ENCODE data around the gene TCF19.

TCF19 gene

DNA sequence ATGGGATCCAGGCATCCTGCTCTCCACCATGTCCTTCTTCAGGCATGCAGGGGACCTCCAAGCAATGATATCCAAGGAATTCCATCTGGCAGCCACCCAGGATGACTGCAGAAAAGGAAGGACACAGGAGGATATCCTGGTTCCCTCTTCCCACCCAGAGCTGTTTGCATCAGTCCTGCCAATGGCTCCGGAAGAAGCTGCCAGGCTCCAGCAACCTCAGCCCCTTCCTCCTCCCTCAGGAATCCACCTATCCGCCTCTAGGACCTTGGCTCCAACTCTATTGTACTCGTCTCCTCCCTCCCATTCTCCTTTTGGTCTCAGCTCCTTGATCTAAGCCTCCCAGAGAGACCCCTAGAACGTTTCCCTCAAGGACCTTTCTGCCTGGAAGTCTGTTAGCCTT is 18.8 kb upstream of the TCF19 start:
- H3K27me3 ChIP-seq (ENCODE audit: low read depth, low read length): no peaks in the 10 kb centered on the region
- TF ChIP-seq, protein P1, sequence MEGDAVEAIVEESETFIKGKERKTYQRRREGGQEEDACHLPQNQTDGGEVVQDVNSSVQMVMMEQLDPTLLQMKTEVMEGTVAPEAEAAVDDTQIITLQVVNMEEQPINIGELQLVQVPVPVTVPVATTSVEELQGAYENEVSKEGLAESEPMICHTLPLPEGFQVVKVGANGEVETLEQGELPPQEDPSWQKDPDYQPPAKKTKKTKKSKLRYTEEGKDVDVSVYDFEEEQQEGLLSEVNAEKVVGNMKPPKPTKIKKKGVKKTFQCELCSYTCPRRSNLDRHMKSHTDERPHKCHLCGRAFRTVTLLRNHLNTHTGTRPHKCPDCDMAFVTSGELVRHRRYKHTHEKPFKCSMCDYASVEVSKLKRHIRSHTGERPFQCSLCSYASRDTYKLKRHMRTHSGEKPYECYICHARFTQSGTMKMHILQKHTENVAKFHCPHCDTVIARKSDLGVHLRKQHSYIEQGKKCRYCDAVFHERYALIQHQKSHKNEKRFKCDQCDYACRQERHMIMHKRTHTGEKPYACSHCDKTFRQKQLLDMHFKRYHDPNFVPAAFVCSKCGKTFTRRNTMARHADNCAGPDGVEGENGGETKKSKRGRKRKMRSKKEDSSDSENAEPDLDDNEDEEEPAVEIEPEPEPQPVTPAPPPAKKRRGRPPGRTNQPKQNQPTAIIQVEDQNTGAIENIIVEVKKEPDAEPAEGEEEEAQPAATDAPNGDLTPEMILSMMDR (IDR thresholded peaks at IDR 0.05; ENCODE audit: low read depth, low read length): no peak
- TF ChIP-seq EZH2phosphoT487 (IDR thresholded peaks at IDR 0.05; ENCODE audit: low read depth): no peak
- no peaks in the 10 kb centered on the region for H3K79me2 ChIP-seq (ENCODE audit: low read length)
- H4K20me1 ChIP-seq (ENCODE audit: insufficient read depth, low read length): no peaks in the 10 kb centered on the region
- no peak overlapping the region for H3K4me3 ChIP-seq (ENCODE audit: low read length)
- H2AFZ ChIP-seq (ENCODE audit: low read depth, low read length): no peak overlapping the region
- H3K4me1 ChIP-seq (ENCODE audit: low read length): peaks cover 6% of the 10 kb centered on the region
- no peak overlapping the region for H3K4me2 ChIP-seq (ENCODE audit: low read length)
- H3K36me3 ChIP-seq (replicated peaks; ENCODE audit: low read depth, low read length): no peaks in the 10 kb centered on the region
- no peak overlapping the region for H3K9ac ChIP-seq (ENCODE audit: low read length)
- H3K27ac ChIP-seq (ENCODE audit: low read length): no peak overlapping the region
- no peaks in the 10 kb centered on the region for H3K9me3 ChIP-seq (ENCODE audit: insufficient read depth, low read length)

DNA sequence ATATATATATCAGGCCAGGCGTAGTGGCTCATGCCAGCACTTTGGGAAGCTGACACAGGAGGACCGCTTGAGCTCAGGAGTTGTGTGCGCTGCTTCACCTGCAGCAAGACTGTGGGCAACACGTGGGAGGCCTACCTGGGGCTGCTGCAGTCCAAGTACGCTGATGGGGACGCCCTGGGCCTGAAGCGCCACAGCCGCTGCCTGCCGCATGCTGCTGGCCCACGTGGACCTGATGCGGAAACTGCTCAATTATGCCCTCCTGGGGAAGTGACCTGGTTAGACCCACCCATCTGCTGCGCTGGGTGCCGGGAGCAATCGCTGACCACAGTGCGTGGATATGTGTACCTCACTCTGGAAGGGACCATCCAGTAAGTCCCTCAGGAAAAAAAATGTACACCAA is 17.7 kb upstream of the TCF19 start:
- TF ChIP-seq, protein P1 (IDR thresholded peaks at IDR 0.05; ENCODE audit: low read depth, low read length): no peak
- no peak for TF ChIP-seq EZH2phosphoT487 (IDR thresholded peaks at IDR 0.05; ENCODE audit: low read depth)
- peaks cover 6% of the 10 kb centered on the region for H3K4me1 ChIP-seq (ENCODE audit: low read length)
- no peak overlapping the region for H3K4me2 ChIP-seq (ENCODE audit: low read length)
- no peaks in the 10 kb centered on the region for H3K27me3 ChIP-seq (ENCODE audit: low read depth, low read length)
- H4K20me1 ChIP-seq (ENCODE audit: insufficient read depth, low read length): no peaks in the 10 kb centered on the region
- no peak overlapping the region for H3K27ac ChIP-seq (ENCODE audit: low read length)
- no peak overlapping the region for H3K4me3 ChIP-seq (ENCODE audit: low read length)
- H3K9ac ChIP-seq (ENCODE audit: low read length): no peak overlapping the region
- H2AFZ ChIP-seq (ENCODE audit: low read depth, low read length): no peak overlapping the region
- H3K79me2 ChIP-seq (ENCODE audit: low read length): no peaks in the 10 kb centered on the region
- H3K9me3 ChIP-seq (ENCODE audit: insufficient read depth, low read length): no peaks in the 10 kb centered on the region
- no peaks in the 10 kb centered on the region for H3K36me3 ChIP-seq (replicated peaks; ENCODE audit: low read depth, low read length)

DNA sequence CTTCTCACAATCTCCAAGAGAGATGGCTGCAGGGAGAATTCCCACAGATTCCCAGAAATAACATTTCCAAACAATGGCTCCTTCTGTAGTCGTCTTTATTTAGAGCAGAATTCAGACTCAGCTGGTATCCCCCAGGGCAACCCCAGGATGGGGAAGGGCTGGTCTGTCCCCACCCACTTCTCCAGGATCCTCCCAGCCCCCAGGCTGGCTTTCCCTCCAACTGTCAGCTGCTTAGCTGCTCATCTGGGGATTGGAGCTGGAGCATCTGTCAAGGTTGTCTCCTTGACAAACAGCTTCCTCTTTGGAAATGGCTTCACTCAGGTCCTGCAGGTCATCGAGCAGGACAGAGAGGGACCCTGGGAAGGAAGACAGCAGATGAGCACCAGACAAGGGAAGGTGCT is 16.0 kb upstream of the TCF19 start:
- no peaks in the 10 kb centered on the region for H3K27me3 ChIP-seq (ENCODE audit: low read depth, low read length)
- no peak overlapping the region for H3K27ac ChIP-seq (ENCODE audit: low read length)
- no peaks in the 10 kb centered on the region for H3K79me2 ChIP-seq (ENCODE audit: low read length)
- H3K4me1 ChIP-seq (ENCODE audit: low read length): peaks cover 6% of the 10 kb centered on the region
- no peaks in the 10 kb centered on the region for H3K9me3 ChIP-seq (ENCODE audit: insufficient read depth, low read length)
- no peak overlapping the region for H2AFZ ChIP-seq (ENCODE audit: low read depth, low read length)
- no peaks in the 10 kb centered on the region for H3K36me3 ChIP-seq (replicated peaks; ENCODE audit: low read depth, low read length)
- no peak for TF ChIP-seq EZH2phosphoT487 (IDR thresholded peaks at IDR 0.05; ENCODE audit: low read depth)
- TF ChIP-seq, protein P1 (IDR thresholded peaks at IDR 0.05; ENCODE audit: low read depth, low read length): no peak
- no peak overlapping the region for H3K9ac ChIP-seq (ENCODE audit: low read length)
- H3K4me3 ChIP-seq (ENCODE audit: low read length): no peak overlapping the region
- no peaks in the 10 kb centered on the region for H4K20me1 ChIP-seq (ENCODE audit: insufficient read depth, low read length)
- no peak overlapping the region for H3K4me2 ChIP-seq (ENCODE audit: low read length)

DNA sequence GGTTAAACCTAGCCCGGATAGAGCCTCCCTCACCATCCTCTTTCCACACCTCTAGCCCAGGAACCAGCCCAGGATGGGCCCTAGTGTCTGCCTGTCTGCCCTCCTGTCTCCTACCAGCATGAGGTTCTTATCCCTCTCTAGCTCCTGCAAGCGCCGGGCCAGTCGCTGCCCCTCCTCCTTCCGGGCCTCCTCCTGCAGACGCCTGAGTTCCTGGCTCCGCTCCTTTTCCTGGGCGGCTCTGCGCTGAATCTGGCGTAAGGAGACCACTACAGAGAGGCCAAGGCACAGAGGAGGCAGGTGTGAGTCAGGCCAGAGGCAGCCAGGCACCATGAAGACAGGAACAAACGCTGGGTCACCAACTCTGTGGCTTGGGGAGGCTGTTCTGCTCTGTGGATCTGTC is 15.2 kb upstream of the TCF19 start:
- Histone ChIP-seq H3K4me2 (ENCODE audit: low read length) (no peak overlapping the region), H3K79me2 (ENCODE audit: low read length) (no peaks in the 10 kb centered on the region), H3K4me3 (ENCODE audit: low read length) (no peak overlapping the region), H3K4me1 (ENCODE audit: low read length) (no peaks in the 10 kb centered on the region), H3K9ac (ENCODE audit: low read length) (no peak overlapping the region), H4K20me1 (ENCODE audit: insufficient read depth, low read length) (no peaks in the 10 kb centered on the region), H3K36me3 (replicated peaks; ENCODE audit: low read depth, low read length) (peaks cover under 1% of the 10 kb centered on the region), H2AFZ (ENCODE audit: low read depth, low read length) (no peak overlapping the region), H3K27me3 (ENCODE audit: low read depth, low read length) (no peaks in the 10 kb centered on the region), H3K9me3 (ENCODE audit: insufficient read depth, low read length) (no peaks in the 10 kb centered on the region), H3K27ac (ENCODE audit: low read length) (no peak overlapping the region)
- no peak for TF ChIP-seq EZH2phosphoT487 (IDR thresholded peaks at IDR 0.05; ENCODE audit: low read depth)
- TF ChIP-seq, protein P1 (IDR thresholded peaks at IDR 0.05; ENCODE audit: low read depth, low read length): no peak

Measured in OCI-LY3 (cell line).